ENCODE data around the gene PAX8. TPM values are rescaled to one million over a fixed set of nuclear protein-coding genes. Genes with fewer than 3 reads are reported as not detected.

Gene PAX8
- total RNA-seq, 2 experiments from 2014 or later = 0.36 to 0.52 TPM

DNA sequence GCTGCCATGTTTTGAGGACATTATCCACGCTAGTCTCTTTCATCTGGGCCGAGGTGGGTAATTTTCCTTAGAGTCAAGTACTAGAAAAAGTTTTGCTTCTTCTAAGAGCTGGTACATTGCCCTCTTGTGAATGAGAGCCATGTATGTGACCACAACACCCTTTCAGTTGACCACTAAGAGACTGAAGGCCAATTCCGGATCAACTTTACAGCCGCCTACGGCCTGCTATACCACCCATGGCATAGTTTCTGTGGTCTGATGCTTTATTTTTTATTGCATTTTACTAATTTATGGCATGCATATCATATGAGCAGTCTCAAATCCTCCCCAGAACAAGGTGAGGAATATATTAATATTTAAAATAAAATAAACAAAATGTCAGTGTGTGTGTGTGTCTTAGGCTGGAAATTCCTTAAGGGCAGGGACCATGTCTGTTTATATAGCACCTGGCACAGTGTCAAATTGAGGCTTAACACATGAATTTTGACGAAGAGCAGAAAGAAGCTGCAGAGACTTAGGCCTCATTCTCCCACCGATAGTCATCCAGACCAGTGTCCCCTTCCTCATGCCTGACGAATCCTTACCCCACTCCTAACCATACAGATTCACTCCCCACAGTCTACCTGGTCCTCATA, 69.6 kb downstream of the PAX8 start:
- H3K27ac ChIP-seq (ENCODE audit: low read depth in 1 of 2, low read length in 2 of 2) = no peak overlapping the region
- no peaks in the 10 kb centered on the region for H3K27me3 ChIP-seq (ENCODE audit: control insufficient read depth in 1 of 2, insufficient read depth in 2 of 2, low read length in 2 of 2)
- no peak overlapping the region for H3K4me3 ChIP-seq (ENCODE audit: low read length)
- intact Hi-C loops (cut with DNase I, micrococcal nuclease) = no loop called here
- H3K36me3 ChIP-seq (ENCODE audit: insufficient read depth, low read length) = no peaks in the 10 kb centered on the region
- H3K9me3 Mint-ChIP-seq = no peaks in the 10 kb centered on the region
- POLR2A ChIA-PET = no interaction called here
- no peak overlapping the region for H3K4me3 Mint-ChIP-seq
- H3K9me3 ChIP-seq (ENCODE audit: control insufficient read depth in 1 of 2, insufficient read depth in 1 of 2, low read length in 2 of 2) = no peaks in the 10 kb centered on the region
- H3K4me1 Mint-ChIP-seq (ENCODE audit: low read depth) = peaks cover 29% of the 10 kb centered on the region
- ATAC-seq (ENCODE audit: poor library complexity) (no peak), DNase-seq (no peak)
- H3K36me3 Mint-ChIP-seq (ENCODE audit: low read depth) = peaks cover under 1% of the 10 kb centered on the region
- H3K4me1 ChIP-seq (ENCODE audit: insufficient read depth, low read length) = peaks cover 13% of the 10 kb centered on the region
- TF ChIP-seq, protein P1, sequence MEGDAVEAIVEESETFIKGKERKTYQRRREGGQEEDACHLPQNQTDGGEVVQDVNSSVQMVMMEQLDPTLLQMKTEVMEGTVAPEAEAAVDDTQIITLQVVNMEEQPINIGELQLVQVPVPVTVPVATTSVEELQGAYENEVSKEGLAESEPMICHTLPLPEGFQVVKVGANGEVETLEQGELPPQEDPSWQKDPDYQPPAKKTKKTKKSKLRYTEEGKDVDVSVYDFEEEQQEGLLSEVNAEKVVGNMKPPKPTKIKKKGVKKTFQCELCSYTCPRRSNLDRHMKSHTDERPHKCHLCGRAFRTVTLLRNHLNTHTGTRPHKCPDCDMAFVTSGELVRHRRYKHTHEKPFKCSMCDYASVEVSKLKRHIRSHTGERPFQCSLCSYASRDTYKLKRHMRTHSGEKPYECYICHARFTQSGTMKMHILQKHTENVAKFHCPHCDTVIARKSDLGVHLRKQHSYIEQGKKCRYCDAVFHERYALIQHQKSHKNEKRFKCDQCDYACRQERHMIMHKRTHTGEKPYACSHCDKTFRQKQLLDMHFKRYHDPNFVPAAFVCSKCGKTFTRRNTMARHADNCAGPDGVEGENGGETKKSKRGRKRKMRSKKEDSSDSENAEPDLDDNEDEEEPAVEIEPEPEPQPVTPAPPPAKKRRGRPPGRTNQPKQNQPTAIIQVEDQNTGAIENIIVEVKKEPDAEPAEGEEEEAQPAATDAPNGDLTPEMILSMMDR (IDR thresholded peaks at IDR 0.05) = no peak
- CTCF ChIA-PET = no interaction called here
- H3K27ac Mint-ChIP-seq = no peak overlapping the region
- H3K27me3 Mint-ChIP-seq = no peaks in the 10 kb centered on the region

DNA sequence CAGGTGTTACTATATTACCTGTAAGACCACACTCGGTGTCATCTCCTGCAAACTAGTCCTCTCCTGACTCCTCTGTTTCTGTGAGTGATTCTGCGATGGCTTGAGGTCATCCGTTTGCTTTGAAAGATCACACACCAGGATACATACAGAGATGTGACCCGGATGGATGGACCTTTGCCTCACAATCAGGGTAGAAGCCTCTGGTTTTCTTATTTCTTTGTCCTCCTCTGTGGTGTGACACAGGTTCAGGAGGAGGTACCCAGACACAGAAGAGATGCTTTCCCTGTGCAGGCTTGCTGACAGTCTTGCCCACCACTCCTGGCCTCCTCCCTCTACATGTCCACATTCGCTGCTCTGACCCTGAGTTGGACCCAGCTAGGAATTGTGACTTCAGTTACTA, 70.3 kb downstream of the PAX8 start:
- no peak overlapping the region for H3K27ac ChIP-seq (ENCODE audit: low read depth in 1 of 2, low read length in 2 of 2)
- H3K4me1 Mint-ChIP-seq (ENCODE audit: low read depth) = peaks cover 34% of the 10 kb centered on the region
- H3K9me3 Mint-ChIP-seq = no peaks in the 10 kb centered on the region
- no peaks in the 10 kb centered on the region for H3K36me3 ChIP-seq (ENCODE audit: insufficient read depth, low read length)
- H3K9me3 ChIP-seq (ENCODE audit: control insufficient read depth in 1 of 2, insufficient read depth in 1 of 2, low read length in 2 of 2) = no peaks in the 10 kb centered on the region
- no peak overlapping the region for H3K4me3 ChIP-seq (ENCODE audit: low read length)
- ChIA-PET CTCF (no interaction called here), POLR2A (no interaction called here)
- H3K4me1 ChIP-seq (ENCODE audit: insufficient read depth, low read length) = peaks cover 19% of the 10 kb centered on the region
- H3K27me3 Mint-ChIP-seq = no peaks in the 10 kb centered on the region
- no peak overlapping the region for H3K4me3 Mint-ChIP-seq
- H3K36me3 Mint-ChIP-seq (ENCODE audit: low read depth) = peaks cover 6% of the 10 kb centered on the region
- H3K27ac Mint-ChIP-seq = peak overlapping the region; percentile 68
- TF ChIP-seq, protein P1 (IDR thresholded peaks at IDR 0.05) = no peak
- intact Hi-C loops (cut with DNase I, micrococcal nuclease) = no loop called here
- H3K27me3 ChIP-seq (ENCODE audit: control insufficient read depth in 1 of 2, insufficient read depth in 2 of 2, low read length in 2 of 2) = no peaks in the 10 kb centered on the region
- no peak for ATAC-seq (ENCODE audit: poor library complexity)
- DNase-seq = no peak

DNA sequence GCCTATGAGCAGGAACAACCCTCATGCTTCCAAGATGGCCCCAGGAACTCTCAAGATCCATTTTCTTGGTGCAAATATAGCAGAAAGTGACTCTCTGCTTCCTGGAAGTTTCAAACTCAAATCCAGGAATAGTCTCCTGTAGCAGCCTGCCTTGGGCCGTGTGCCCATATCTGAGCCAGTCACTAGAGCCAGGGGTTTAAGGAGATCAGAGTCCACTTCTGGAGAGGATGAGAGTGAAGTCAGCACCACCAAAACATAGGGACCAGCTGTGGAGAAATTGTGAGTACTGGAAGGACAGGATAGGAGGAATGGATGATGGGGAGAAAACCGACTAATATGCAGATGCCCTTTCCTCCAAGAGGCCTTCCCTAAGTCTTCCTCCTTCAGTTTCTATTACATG, 71.7 kb downstream of the PAX8 start:
- intact Hi-C loops (cut with DNase I, micrococcal nuclease) = no loop called here
- no peak overlapping the region for H3K4me3 Mint-ChIP-seq
- H3K27me3 Mint-ChIP-seq = no peaks in the 10 kb centered on the region
- no peaks in the 10 kb centered on the region for H3K9me3 Mint-ChIP-seq
- POLR2A ChIA-PET = interaction anchor here (0.7 kb wide), 1 partner anchor 24 kb away, joined by 3 read pairs; no protein-coding TSS in a partner anchor
- peaks cover 11% of the 10 kb centered on the region for H3K36me3 ChIP-seq (ENCODE audit: insufficient read depth, low read length)
- H3K36me3 Mint-ChIP-seq (ENCODE audit: low read depth) = peaks cover 16% of the 10 kb centered on the region
- H3K27me3 ChIP-seq (ENCODE audit: control insufficient read depth in 1 of 2, insufficient read depth in 2 of 2, low read length in 2 of 2) = no peaks in the 10 kb centered on the region
- no peak overlapping the region for H3K27ac ChIP-seq (ENCODE audit: low read depth in 1 of 2, low read length in 2 of 2)
- no peaks in the 10 kb centered on the region for H3K9me3 ChIP-seq (ENCODE audit: control insufficient read depth in 1 of 2, insufficient read depth in 1 of 2, low read length in 2 of 2)
- no peak for ATAC-seq (ENCODE audit: poor library complexity)
- peaks cover 38% of the 10 kb centered on the region for H3K4me1 Mint-ChIP-seq (ENCODE audit: low read depth)
- TF ChIP-seq, protein P1 (IDR thresholded peaks at IDR 0.05) = no peak
- no peak overlapping the region for H3K4me3 ChIP-seq (ENCODE audit: low read length)
- peaks cover 19% of the 10 kb centered on the region for H3K4me1 ChIP-seq (ENCODE audit: insufficient read depth, low read length)
- no peak for DNase-seq
- CTCF ChIA-PET = no interaction called here
- H3K27ac Mint-ChIP-seq = peak overlapping the region; percentile 48
